Activated CD4-positive, alpha-beta T cell treated with anti-CD3 and anti-CD28 coated beads for 4 hours (primary cell): ENCODE measurements around the gene BLM.

Source experiments
- DNase-seq, 2 donors: peaks; one replicate each; pipeline ENCODE4 v3.0.0-alpha.2; 2020

BLM gene

GRCh38 chr15:90740545-90740944 lies 23.4 kb downstream of the BLM start:
- DNase-seq: peak in 1 of 2 donors; percentile 10

GRCh38 chr15:90742087-90742486 lies 24.9 kb downstream of the BLM start:
- DNase-seq: no peak

GRCh38 chr15:90743407-90743806 lies 26.3 kb downstream of the BLM start:
- DNase-seq: no peak

- no peak for DNase-seq
Observed at GRCh38 chr15:90744759-90745402, 27.7 kb downstream of the BLM start.

GRCh38 chr15:90749754-90750153 lies 32.6 kb downstream of the BLM start:
- no peak for DNase-seq

GRCh38 chr15:90750186-90750585 lies 33.0 kb downstream of the BLM start:
- peak in 1 of 2 donors; percentile 9 for DNase-seq

- DNase-seq: no peak
Observed at GRCh38 chr15:90751300-90751825, 34.2 kb downstream of the BLM start.

GRCh38 chr15:90756916-90757315 lies 39.8 kb downstream of the BLM start:
- DNase-seq: no peak

GRCh38 chr15:90757461-90757860 lies 40.3 kb downstream of the BLM start:
- DNase-seq: no peak

GRCh38 chr15:90760661-90761232 lies 43.6 kb downstream of the BLM start:
- no peak for DNase-seq

- no peak for DNase-seq
Observed at GRCh38 chr15:90761629-90762028, 44.5 kb downstream of the BLM start.

- no peak for DNase-seq
Observed at GRCh38 chr15:90762109-90762508, 45.0 kb downstream of the BLM start.

- no peak for DNase-seq
Observed at GRCh38 chr15:90763366-90764099, 46.4 kb downstream of the BLM start.

- DNase-seq: no peak
Observed at GRCh38 chr15:90765531-90765930, 48.4 kb downstream of the BLM start.

GRCh38 chr15:90765966-90766365 lies 48.8 kb downstream of the BLM start:
- no peak for DNase-seq

GRCh38 chr15:90769375-90769774 lies 52.2 kb downstream of the BLM start:
- no peak for DNase-seq

GRCh38 chr15:90773485-90773884 lies 56.3 kb downstream of the BLM start:
- no peak for DNase-seq

GRCh38 chr15:90774731-90775514 lies 57.8 kb downstream of the BLM start:
- DNase-seq: no peak

GRCh38 chr15:90780916-90781315 lies 63.8 kb downstream of the BLM start:
- peak; percentile 12 to 14 for DNase-seq

GRCh38 chr15:90782442-90782841 lies 65.3 kb downstream of the BLM start:
- no peak for DNase-seq

GRCh38 chr15:90787881-90788280 lies 70.7 kb downstream of the BLM start:
- no peak for DNase-seq

- no peak for DNase-seq
Observed at GRCh38 chr15:90789462-90789861, 72.3 kb downstream of the BLM start.

- DNase-seq: no peak
Observed at GRCh38 chr15:90790057-90790456, 72.9 kb downstream of the BLM start.
